H1 (cell line): ENCODE data around the gene GAK. TPM values are rescaled to one million over a fixed set of nuclear protein-coding genes. Genes with fewer than 3 reads are reported as not detected.

Source experiments
- CTCF ChIA-PET: fragments of 300-600 bp; sonication (Branson Sonifier 250); formaldehyde crosslinking; loops from one replicate; lab custom pipeline; 2021; ENCODE audit not compliant: partially characterized antibody; lab: Charles Lee
- POLR2A ChIA-PET: fragments of 300-600 bp; sonication (Branson Sonifier 250); formaldehyde crosslinking; loops from one replicate; lab custom pipeline; 2021; ENCODE audit warnings: inconsistent platforms; ENCODE audit not compliant: partially characterized antibody; lab: Charles Lee
- DNase-seq, 2 experiments: peaks; one replicate each; pipeline versions ENCODE4 v3.0.0 to v3.0.0-alpha.2; 2010 to 2022; ENCODE audit warnings: low spot score in 2 of 2, low read depth in 1 of 2, mixed read lengths in 1 of 2
- FAIRE-seq: peaks from 2 replicates; lab custom pipeline; 2011; peaks lifted over from hg19 to GRCh38; lab: Jason Lieb, UNC
- H2AFZ ChIP-seq: 2 replicates; pipeline ENCODE4 v1.8.1; 2012; ENCODE audit warnings: low read length, inconsistent platforms
- H2AK5ac ChIP-seq: 2 replicates; pipeline ENCODE4 v1.6.1; 2013; ENCODE audit warnings: low read depth, low read length
- H2BK120ac ChIP-seq: replicated peaks from 2 replicates; pipeline ENCODE3; 2013; ENCODE audit warnings: low read depth, low read length, inconsistent platforms
- H2BK12ac ChIP-seq: 2 replicates; pipeline ENCODE4 v1.6.1; 2013; ENCODE audit warnings: low read depth, low read length
- H2BK15ac ChIP-seq: 2 replicates; pipeline ENCODE4 v1.6.1; 2013; ENCODE audit warnings: low read length
- H2BK20ac ChIP-seq: 2 replicates; pipeline ENCODE4 v1.6.1; 2013; ENCODE audit warnings: low read length
- H2BK5ac ChIP-seq: 2 replicates; pipeline ENCODE4 v1.6.1; 2013; ENCODE audit warnings: low read depth, low read length
- H3K14ac ChIP-seq: 2 replicates; pipeline ENCODE4 v1.6.1; 2013; ENCODE audit warnings: inconsistent platforms; ENCODE audit not compliant: insufficient read length
- H3K18ac ChIP-seq: 2 replicates; pipeline ENCODE4 v1.6.1; 2013; ENCODE audit warnings: low read length; ENCODE audit errors: extremely low read depth
- H3K23ac ChIP-seq: 2 replicates; pipeline ENCODE4 v1.6.1; 2013; ENCODE audit warnings: inconsistent platforms; ENCODE audit not compliant: insufficient read length
- H3K23me2 ChIP-seq: 2 replicates; pipeline ENCODE4 v1.6.1; 2013; ENCODE audit warnings: low read depth, low read length
- H3K27ac ChIP-seq: 2 replicates; pipeline ENCODE4 v1.6.1; 2011; ENCODE audit warnings: low read depth, low read length, inconsistent platforms
- H3K27me3 ChIP-seq, 4 experiments: replicated peaks in 1 of 4; 1 replicate in 1 of 4; 2 replicates in 3 of 4; pipeline versions ENCODE4 v1.6.1 to v1.8.1; 2011 to 2013; ENCODE audit warnings: low read length in 3 of 4, mild to moderate bottlenecking in 3 of 4, inconsistent platforms in 2 of 4, mixed read lengths in 2 of 4, moderate library complexity in 1 of 4; ENCODE audit not compliant: control insufficient read depth in 3 of 4, insufficient read depth in 3 of 4; ENCODE audit errors: extremely low read depth in 1 of 4
- H3K36me3 ChIP-seq, 4 experiments: 2 replicates each; pipeline versions ENCODE4 v1.6.1 to v1.8.1; 2011 to 2013; ENCODE audit warnings: mild to moderate bottlenecking in 4 of 4, low read length in 3 of 4, moderate library complexity in 2 of 4, control low read depth in 1 of 4, inconsistent platforms in 1 of 4; ENCODE audit not compliant: insufficient read depth in 4 of 4, control insufficient read depth in 2 of 4
- H3K4ac ChIP-seq: replicated peaks from 2 replicates; pipeline ENCODE3; 2013; ENCODE audit warnings: low read length, low read depth, mixed read lengths, inconsistent platforms; ENCODE audit not compliant: insufficient read length
- H3K4me1 ChIP-seq, 4 experiments: replicated peaks in 1 of 4; 1 replicate in 1 of 4; 2 replicates in 3 of 4; pipeline versions ENCODE4 v1.6.1 to v1.8.1; 2011 to 2013; ENCODE audit warnings: low read length in 3 of 4, inconsistent platforms in 2 of 4, mixed read lengths in 1 of 4; ENCODE audit not compliant: insufficient read depth in 4 of 4, control insufficient read depth in 3 of 4
- H3K4me2 ChIP-seq, 2 experiments: 2 replicates each; pipeline versions ENCODE4 v1.6.1 to v1.8.1; 2011 to 2013; ENCODE audit warnings: low read depth in 2 of 2, low read length in 2 of 2, control low read depth in 1 of 2, inconsistent platforms in 1 of 2, mild to moderate bottlenecking in 1 of 2; ENCODE audit not compliant: insufficient read depth in 1 of 2
- H3K4me3 ChIP-seq, 4 experiments: fragments of 200-600, 300-600 bp in 1 of 4; sonication (generic), shearing (Covaris generic), sonication (Bioruptor Twin) in 1 of 4; 2 replicates each; pipeline versions ENCODE4 v1.5.1 to v1.8.1; 2011 to 2016; ENCODE audit warnings: low read length in 4 of 4, low read depth in 3 of 4, control low read depth in 2 of 4, inconsistent platforms in 2 of 4, mild to moderate bottlenecking in 2 of 4, mixed read lengths in 1 of 4, moderate library complexity in 1 of 4; ENCODE audit not compliant: insufficient read depth in 2 of 4; ENCODE audit errors: extremely low read depth in 1 of 4
- H3K56ac ChIP-seq: replicated peaks from 2 replicates; pipeline ENCODE3; 2013; ENCODE audit warnings: low read depth, mild to moderate bottlenecking, mixed read lengths, low read length, inconsistent platforms; ENCODE audit not compliant: insufficient read length
- H3K79me1 ChIP-seq: 2 replicates; pipeline ENCODE4 v1.6.1; 2013; ENCODE audit warnings: low read depth, low read length, control low read depth
- H3K79me2 ChIP-seq, 2 experiments: 2 replicates each; pipeline versions ENCODE4 v1.6.1 to v1.8.1; 2012 to 2013; ENCODE audit warnings: low read length in 2 of 2, mild to moderate bottlenecking in 2 of 2, inconsistent platforms in 1 of 2; ENCODE audit not compliant: insufficient read depth in 2 of 2, control insufficient read depth in 1 of 2
- H3K9ac ChIP-seq, 4 experiments: replicated peaks in 1 of 4; 1 replicate in 1 of 4; 2 replicates in 3 of 4; pipeline versions ENCODE4 v1.6.1 to v1.8.1; 2011 to 2013; ENCODE audit warnings: low read depth in 3 of 4, low read length in 3 of 4, control low read depth in 2 of 4, mild to moderate bottlenecking in 2 of 4, moderate library complexity in 2 of 4, inconsistent platforms in 1 of 4; ENCODE audit errors: extremely low read depth in 1 of 4
- H3K9me3 ChIP-seq, 2 experiments: 2 replicates each; pipeline versions ENCODE4 v1.6.1 to v1.8.1; 2012 to 2013; ENCODE audit warnings: mild to moderate bottlenecking in 2 of 2, moderate library complexity in 2 of 2, control low read depth in 1 of 2, inconsistent platforms in 1 of 2, low read depth in 1 of 2, low read length in 1 of 2, mixed read lengths in 1 of 2; ENCODE audit not compliant: insufficient read depth in 2 of 2
- H4K20me1 ChIP-seq, 2 experiments: replicated peaks in 1 of 2; 2 replicates each; pipeline versions ENCODE3 to v1.8.1; 2011 to 2013; ENCODE audit warnings: inconsistent platforms in 2 of 2, low read length in 2 of 2, mild to moderate bottlenecking in 1 of 2; ENCODE audit not compliant: insufficient read depth in 2 of 2, control insufficient read depth in 1 of 2
- H4K5ac ChIP-seq: 2 replicates; pipeline ENCODE4 v1.6.1; 2013; ENCODE audit warnings: low read length, low read depth, mixed read lengths, inconsistent platforms; ENCODE audit not compliant: insufficient read length
- H4K8ac ChIP-seq: 2 replicates; pipeline ENCODE4 v1.8.0; 2013; ENCODE audit warnings: mild to moderate bottlenecking, moderate library complexity, low read length, inconsistent platforms; ENCODE audit not compliant: insufficient read depth; ENCODE audit errors: extremely low read depth
- H4K91ac ChIP-seq: replicated peaks from 2 replicates; pipeline ENCODE3; 2013; ENCODE audit warnings: low read length, mixed read lengths, inconsistent platforms; ENCODE audit not compliant: insufficient read length
- CREB1 ChIP-seq: IDR thresholded peaks from 2 replicates; pipeline ENCODE4 v1.6.1; 2012; ENCODE audit warnings: inconsistent platforms
- POLR2AphosphoS5 ChIP-seq: IDR thresholded peaks from 2 replicates; pipeline ENCODE4 v1.6.1; 2011; ENCODE audit warnings: low read depth, low read length
- WGBS, 2 experiments: shearing (Covaris generic) in 1 of 2; methylation state at CpG; one replicate each; pipeline versions ENCODE4 v1.1.6 to v1.1.7; 2013 to 2015; ENCODE audit warnings: low lambda C conversion rate in 2 of 2, mixed read lengths in 2 of 2, inconsistent platforms in 1 of 2, low coverage in 1 of 2, missing lambda C conversion rate in 1 of 2; ENCODE audit not compliant: insufficient replicate concordance in 2 of 2, insufficient coverage in 1 of 2, insufficient read length in 1 of 2; ENCODE audit errors: extremely low coverage in 1 of 2, missing lambda C conversion rate in 1 of 2; 5-methylcytosine and 5-hydroxymethylcytosine counted together
- polyA plus RNA-seq, 7 experiments: library from polyadenylated mRNA; depleted of rRNA in 3 of 7; stranded (reverse) in 5 of 7; unstranded in 2 of 7; fragments of >200 nt in 5 of 7; fragments of 200-250 nt in 2 of 7; gene quantifications; 1 replicate in 5 of 7; 2 replicates in 1 of 7; 4 replicates in 1 of 7; pipeline versions ENCODE4 v1.2.1 to v1.2.3, GENCODE V29; 2011 to 2013; ENCODE audit warnings: missing spikeins in 2 of 7, mixed read lengths in 2 of 7
- total RNA-seq: library from RNA; stranded (reverse); fragmentation: NEBNext Ultra II Directional; extraction: Animal tissue kit (Norgen Biotek cat#: 25700); gene quantifications from 2 replicates; pipeline ENCODE4 v1.2.1, GENCODE V29; 2021

Gene GAK
- total and polyA plus RNA-seq, 2 of the 8 experiments (the other 6 are each of a cell fraction or from before 2014, with no cell fraction given), result 31.5 to 70.8 TPM

GRCh38 chr4:825971-826330 lies 106.2 kb downstream of the GAK start, which contains the start of gene CPLX1:
Gene CPLX1 (minus strand): TSS chr4:826129. CDS start chr4:824522, 1,607 bp downstream.
- ChIA-PET POLR2A (no interaction called here), CTCF (no interaction called here)
- Histone ChIP-seq H2BK120ac (no peak within 1 kb of the TSS), H2AK5ac (no peak within 1 kb of the TSS), H4K8ac (no peak within 1 kb of the TSS; the same call in 1 of the 2 replicates), H3K79me2 (no peaks in the 10 kb centered on the region), H4K91ac (no peak within 1 kb of the TSS), H3K23me2 (peaks cover 5% of the 10 kb centered on the region; the same call in 1 of the 2 replicates), H3K56ac (no peak within 1 kb of the TSS), H2BK5ac (no peak within 1 kb of the TSS), H3K9me3 (no peaks in the 10 kb centered on the region), H3K14ac (no peak within 1 kb of the TSS), H3K4me1 (peaks cover 0 to 4% (median 2%) of the 10 kb centered on the region in 4 experiments; a peak in 3 of 7 replicates), H3K18ac (no peak within 1 kb of the TSS), H3K4me2 (peak within 1 kb of the TSS; percentile 53 to 91), H3K27me3 (peaks cover 39 to 66% (median 61%) of the 10 kb centered on the region in 4 experiments), H3K36me3 (no peaks in the 10 kb centered on the region), H3K4me3 (peak within 1 kb of the TSS; percentile 17 to 60 (median 25); a peak in 7 of 8 replicates), H2AFZ (no peak within 1 kb of the TSS), H4K20me1 (peaks cover 1 to 17% of the 10 kb centered on the region in 2 experiments), H3K27ac (no peak within 1 kb of the TSS), H2BK20ac (no peak within 1 kb of the TSS), H3K9ac (no peak within 1 kb of the TSS), H3K79me1 (no peaks in the 10 kb centered on the region), H4K5ac (no peak within 1 kb of the TSS), H3K23ac (no peak within 1 kb of the TSS), H2BK12ac (no peak within 1 kb of the TSS), H2BK15ac (no peak within 1 kb of the TSS), H3K4ac (no peak within 1 kb of the TSS)
- FAIRE-seq, result no peak
- no CpG with 5 or more reads among the region's 61 CpGs for WGBS, 2 experiments
- peak in 1 of 2 experiments; percentile 62 for DNase-seq
- TF ChIP-seq CREB1 (peak; percentile 59; the same call in 1 of the 2 replicates), POLR2AphosphoS5 (no peak)
- TF ChIP-seq, all 59 proteins: peak for 1
